Measurements from ENCODE around the gene KRT8. TPM values are rescaled to one million over a fixed set of nuclear protein-coding genes. Genes with fewer than 3 reads are reported as not detected.
A peak's percentile ranks its signal among the peaks of the same experiment; 100 is the strongest.

The KRT8 gene
- total and polyA plus RNA-seq, 2 of the 13 experiments (the other 11 are each of a cell fraction or from before 2014, with no cell fraction given): 498 to 718 TPM

GRCh38 chr12:52949413-52950331 lies 44.8 kb upstream of the KRT8 start (continued):
- TF ChIP-seq ZNF318 (CRISPR knock-in tag; IDR thresholded peaks at IDR 0.05): 0 out of 2 replicates have a peak, but pooled peaks have one; percentile 6
- peak; percentile 44; the same call in 1 of the 2 replicates for TF ChIP-seq NR2C2 (CRISPR knock-in tag; IDR thresholded peaks at IDR 0.05; ENCODE audit: borderline replicate concordance)
- TF ChIP-seq ATF1 (CRISPR knock-in tag; IDR thresholded peaks at IDR 0.05): 0 out of 2 replicates have a peak, but pooled peaks have one; percentile 32
- TF ChIP-seq ARID5B (CRISPR knock-in tag; IDR thresholded peaks at IDR 0.05): peak; percentile 79
- TF ChIP-seq MED8 (CRISPR knock-in tag; IDR thresholded peaks at IDR 0.05; ENCODE audit: insufficient replicate concordance): peak; percentile 35
- TF ChIP-seq JUND (CRISPR knock-in tag; IDR thresholded peaks at IDR 0.05): peak; percentile 100
- TF ChIP-seq NFE2 (CRISPR knock-in tag; IDR thresholded peaks at IDR 0.05): peak; percentile 43; the same call in 1 of the 2 replicates
- TF ChIP-seq HMG20B (CRISPR knock-in tag; conservative IDR thresholded peaks at IDR 0.05): peak; percentile 52
- no peak for TF ChIP-seq NONO (IDR thresholded peaks at IDR 0.05)
- peak; percentile 52; the same call in 1 of the 2 replicates for TF ChIP-seq NONO (CRISPR knock-in tag; conservative IDR thresholded peaks at IDR 0.05)
- TF ChIP-seq ZNF569 (CRISPR knock-in tag; IDR thresholded peaks at IDR 0.05; ENCODE audit: borderline replicate concordance): 0 out of 2 replicates have a peak, but pooled peaks have one; percentile 72
- peak; percentile 62 for TF ChIP-seq ISL2 (CRISPR knock-in tag; IDR thresholded peaks at IDR 0.05)
- TF ChIP-seq KDM5A (IDR thresholded peaks at IDR 0.05; ENCODE audit: borderline replicate concordance, low read length): peak; percentile 58; the same call in 1 of the 2 replicates
- peak; percentile 96 for TF ChIP-seq SAP130 (CRISPR knock-in tag; IDR thresholded peaks at IDR 0.05; ENCODE audit: low read depth)
- TF ChIP-seq ZMYM3 (CRISPR knock-in tag; IDR thresholded peaks at IDR 0.05): peak; percentile 22; the same call in 1 of the 2 replicates
- peak; percentile 75; the same call in 1 of the 2 replicates for TF ChIP-seq KLF9 (CRISPR knock-in tag; IDR thresholded peaks at IDR 0.05; ENCODE audit: low read depth)
- TF ChIP-seq ZNF740 (CRISPR knock-in tag; IDR thresholded peaks at IDR 0.05): no peak
